Hematopoietic multipotent progenitor cell treated with erythropoietin and hydrocortisone succinate and interleukin-3 and kit ligand, for 17 days (in vitro differentiated cells): ENCODE data around the gene FCRL5.
"Not testable (repeated sequence)": the region's sequence is repeated elsewhere in the genome, so short reads cannot be mapped to it uniquely, and the experiment has no call there.

Experiments used
- DNase-seq: peaks from one replicate; pipeline ENCODE4 v3.0.0-alpha.2; 2015; ENCODE audit warnings: low spot score

The FCRL5 gene

GRCh38 chr1:157487504-157487903 is 64.8 kb downstream of the FCRL5 start:
- DNase-seq: peak; percentile 27

GRCh38 chr1:157487096-157487495 is 65.2 kb downstream of the FCRL5 start:
- DNase-seq: peak; percentile 30

- not testable (repeated sequence) for DNase-seq
These were observed 65.9 kb downstream of the FCRL5 start for GRCh38 chr1:157486400-157486799.

GRCh38 chr1:157485793-157486192 is 66.5 kb downstream of the FCRL5 start:
- no peak for DNase-seq

- no peak for DNase-seq
These were observed 67.7 kb downstream of the FCRL5 start for GRCh38 chr1:157484573-157484972.

GRCh38 chr1:157483635-157484034 is 68.7 kb downstream of the FCRL5 start:
- DNase-seq: no peak

- no peak for DNase-seq
These were observed 69.6 kb downstream of the FCRL5 start for GRCh38 chr1:157482717-157483116.

GRCh38 chr1:157482174-157482573 is 70.1 kb downstream of the FCRL5 start:
- no peak for DNase-seq

- no peak for DNase-seq
These were observed 74.3 kb downstream of the FCRL5 start for GRCh38 chr1:157478030-157478429.

GRCh38 chr1:157477419-157477818 is 74.9 kb downstream of the FCRL5 start:
- DNase-seq: no peak

GRCh38 chr1:157472959-157473358 is 79.4 kb downstream of the FCRL5 start:
- no peak for DNase-seq

GRCh38 chr1:157472056-157472701 is 80.1 kb downstream of the FCRL5 start:
- no peak for DNase-seq

GRCh38 chr1:157471531-157471930 is 80.8 kb downstream of the FCRL5 start:
- DNase-seq: no peak

- no peak for DNase-seq
These were observed 82.3 kb downstream of the FCRL5 start for GRCh38 chr1:157469752-157470675.

- no peak for DNase-seq
These were observed 83.0 kb downstream of the FCRL5 start for GRCh38 chr1:157469300-157469699.

- DNase-seq: no peak
These were observed 86.3 kb downstream of the FCRL5 start for GRCh38 chr1:157466011-157466410.
